ENCODE results near the gene L3MBTL2. TPM values are rescaled to one million over a fixed set of nuclear protein-coding genes. Genes with fewer than 3 reads are reported as not detected.

Gene L3MBTL2
- total RNA-seq, 1 experiment from 2014 or later = 33.6 TPM

- TF ChIP-seq CTCF (conservative IDR thresholded peaks at IDR 0.05) = no peak
Measured at GRCh38 chr22:41239443-41240128, 34.5 kb downstream of the L3MBTL2 start.

More at GRCh38 chr22:41239443-41240128, 34.5 kb downstream of the L3MBTL2 start:
- H3K36me3 Mint-ChIP-seq (ENCODE audit: insufficient read depth in 1 of 3, low read depth in 3 of 3) = peaks cover 0 to under 1% (median 0%) of the 10 kb centered on the region in 3 experiments; a peak in 2 of 7 replicates
- Histone ChIP-seq H3K79me2 (ENCODE audit: insufficient read depth, low read length) (no peaks in the 10 kb centered on the region), H3K14ac (ENCODE audit: insufficient read depth, low read length) (no peak overlapping the region), H3K4me1 (ENCODE audit: insufficient read depth, low read length) (no peaks in the 10 kb centered on the region), H4K8ac (replicated peaks; ENCODE audit: insufficient read length, low read depth, low read length) (no peak overlapping the region), H3K56ac (ENCODE audit: insufficient read length, low read depth, low read length) (no peak overlapping the region), H3K18ac (ENCODE audit: insufficient read length, low read depth, low read length) (no peak overlapping the region), H2AK5ac (ENCODE audit: insufficient read length, low read length) (no peak overlapping the region), H3K4ac (ENCODE audit: low read depth, low read length) (no peak overlapping the region), H4K20me1 (ENCODE audit: control insufficient read depth, insufficient read depth, insufficient read length) (no peaks in the 10 kb centered on the region), H2AFZ (ENCODE audit: low read length) (no peak overlapping the region), H3K9me3 (ENCODE audit: control insufficient read depth, low read depth, low read length) (no peaks in the 10 kb centered on the region), H3K4me2 (ENCODE audit: insufficient read depth, insufficient read length, low read length) (no peak overlapping the region), H2BK120ac (ENCODE audit: low read depth, low read length, poor library complexity, severe bottlenecking) (no peak overlapping the region), H2BK5ac (ENCODE audit: insufficient read length, low read length) (no peak overlapping the region), H4K91ac (ENCODE audit: insufficient read length, low read depth, low read length) (no peak overlapping the region), H4K5ac (ENCODE audit: insufficient read length, low read depth, low read length) (no peak overlapping the region), H2BK12ac (ENCODE audit: insufficient read length, low read depth, low read length) (no peak overlapping the region), H2BK15ac (ENCODE audit: low read depth, low read length) (no peak overlapping the region), H3K79me1 (ENCODE audit: insufficient read depth, low read depth, low read length, poor library complexity, severe bottlenecking) (no peaks in the 10 kb centered on the region), H3T11ph (ENCODE audit: low read length) (no peak overlapping the region), H3K27ac (ENCODE audit: insufficient read length, low read depth, low read length) (no peak overlapping the region), H3K27me3 (ENCODE audit: insufficient read depth, low read length) (no peaks in the 10 kb centered on the region), H2BK20ac (ENCODE audit: low read depth, low read length, poor library complexity, severe bottlenecking) (no peak overlapping the region), H3K23me2 (ENCODE audit: insufficient read length, low read depth, low read length, poor library complexity, severe bottlenecking) (no peaks in the 10 kb centered on the region), H3K9ac (ENCODE audit: extremely low read depth, insufficient read length, low read length) (no peak overlapping the region), H3K23ac (ENCODE audit: insufficient read length, low read depth, low read length) (no peak overlapping the region)
- peaks cover 5% of the 10 kb centered on the region for H3K27me3 Mint-ChIP-seq (ENCODE audit: low read depth)
- H3K9me3 Mint-ChIP-seq = no peaks in the 10 kb centered on the region
- H3K4me1 Mint-ChIP-seq = peaks cover 14% of the 10 kb centered on the region in 2 experiments
- H3K4me3 Mint-ChIP-seq = no peak overlapping the region
- DNase-seq = no peak
- no CpG with 5 or more reads among the region's 16 CpGs for WGBS (ENCODE audit: extremely low coverage, insufficient read length, low lambda C conversion rate)
- H3K27ac Mint-ChIP-seq = no peak overlapping the region
